ENCODE data around the gene APLN.

- TF ChIP-seq, protein P1, sequence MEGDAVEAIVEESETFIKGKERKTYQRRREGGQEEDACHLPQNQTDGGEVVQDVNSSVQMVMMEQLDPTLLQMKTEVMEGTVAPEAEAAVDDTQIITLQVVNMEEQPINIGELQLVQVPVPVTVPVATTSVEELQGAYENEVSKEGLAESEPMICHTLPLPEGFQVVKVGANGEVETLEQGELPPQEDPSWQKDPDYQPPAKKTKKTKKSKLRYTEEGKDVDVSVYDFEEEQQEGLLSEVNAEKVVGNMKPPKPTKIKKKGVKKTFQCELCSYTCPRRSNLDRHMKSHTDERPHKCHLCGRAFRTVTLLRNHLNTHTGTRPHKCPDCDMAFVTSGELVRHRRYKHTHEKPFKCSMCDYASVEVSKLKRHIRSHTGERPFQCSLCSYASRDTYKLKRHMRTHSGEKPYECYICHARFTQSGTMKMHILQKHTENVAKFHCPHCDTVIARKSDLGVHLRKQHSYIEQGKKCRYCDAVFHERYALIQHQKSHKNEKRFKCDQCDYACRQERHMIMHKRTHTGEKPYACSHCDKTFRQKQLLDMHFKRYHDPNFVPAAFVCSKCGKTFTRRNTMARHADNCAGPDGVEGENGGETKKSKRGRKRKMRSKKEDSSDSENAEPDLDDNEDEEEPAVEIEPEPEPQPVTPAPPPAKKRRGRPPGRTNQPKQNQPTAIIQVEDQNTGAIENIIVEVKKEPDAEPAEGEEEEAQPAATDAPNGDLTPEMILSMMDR (IDR thresholded peaks at IDR 0.05; ENCODE audit: low read depth, low read length) = no peak
- no peak for TF ChIP-seq POLR2A (IDR thresholded peaks at IDR 0.05; ENCODE audit: extremely low read depth, insufficient read length)
Observed at GRCh38 chrX:129686422-129686948, 31.7 kb upstream of the APLN start.

Data from NB4 (cell line).